Activated naive CD8-positive, alpha-beta T cell treated with anti-CD3 and anti-CD28 coated beads, Interleukin-2, amount 10 ng/mL, durations not matched to agents 7 days and 5 days (primary cell): ENCODE data around the gene RPTOR. TPM values are rescaled to one million over a fixed set of nuclear protein-coding genes. Genes with fewer than 3 reads are reported as not detected.

ENCODE experiments used
- ATAC-seq: fragments of 150-1000 bp; cut with Tn5 transposase; one replicate; pipeline ENCODE4 v1.10.0; 2021; ENCODE audit warnings: low read depth, moderate library complexity
- POLR2A ChIA-PET: fragments of 350-600 bp; sonication (Branson Sonifier 250); formaldehyde crosslinking; loops from one replicate; lab custom pipeline; 2021; ENCODE audit warnings: antibody characterized with exemption; lab: Charles Lee
- DNase-seq: peaks from one replicate; pipeline ENCODE4 v3.0.0; 2021
- H3K27ac Mint-ChIP-seq: one replicate; pipeline ENCODE4 v1.8.0; 2022; ENCODE audit warnings: mild to moderate bottlenecking, mixed read lengths
- H3K27me3 Mint-ChIP-seq: one replicate; pipeline ENCODE4 v1.8.0; 2022; ENCODE audit warnings: mild to moderate bottlenecking, moderate library complexity, mixed read lengths
- H3K36me3 Mint-ChIP-seq: one replicate; pipeline ENCODE4 v1.8.0; 2021; ENCODE audit warnings: mild to moderate bottlenecking, mixed read lengths
- H3K4me1 Mint-ChIP-seq: one replicate; pipeline ENCODE4 v1.8.0; 2021; ENCODE audit warnings: mixed read lengths
- H3K4me3 Mint-ChIP-seq: one replicate; pipeline ENCODE4 v1.8.0; 2022; ENCODE audit warnings: mild to moderate bottlenecking, moderate library complexity, mixed read lengths
- H3K9me3 Mint-ChIP-seq: one replicate; pipeline ENCODE4 v1.8.0; 2021; ENCODE audit warnings: mixed read lengths
- total RNA-seq, 2 experiments: library from RNA; stranded (reverse); gene quantifications; one replicate each; pipeline ENCODE4 v1.2.3, GENCODE V29; 2021

RPTOR gene
- total RNA-seq, 2 experiments from 2014 or later = 43.2 to 43.8 TPM

DNA sequence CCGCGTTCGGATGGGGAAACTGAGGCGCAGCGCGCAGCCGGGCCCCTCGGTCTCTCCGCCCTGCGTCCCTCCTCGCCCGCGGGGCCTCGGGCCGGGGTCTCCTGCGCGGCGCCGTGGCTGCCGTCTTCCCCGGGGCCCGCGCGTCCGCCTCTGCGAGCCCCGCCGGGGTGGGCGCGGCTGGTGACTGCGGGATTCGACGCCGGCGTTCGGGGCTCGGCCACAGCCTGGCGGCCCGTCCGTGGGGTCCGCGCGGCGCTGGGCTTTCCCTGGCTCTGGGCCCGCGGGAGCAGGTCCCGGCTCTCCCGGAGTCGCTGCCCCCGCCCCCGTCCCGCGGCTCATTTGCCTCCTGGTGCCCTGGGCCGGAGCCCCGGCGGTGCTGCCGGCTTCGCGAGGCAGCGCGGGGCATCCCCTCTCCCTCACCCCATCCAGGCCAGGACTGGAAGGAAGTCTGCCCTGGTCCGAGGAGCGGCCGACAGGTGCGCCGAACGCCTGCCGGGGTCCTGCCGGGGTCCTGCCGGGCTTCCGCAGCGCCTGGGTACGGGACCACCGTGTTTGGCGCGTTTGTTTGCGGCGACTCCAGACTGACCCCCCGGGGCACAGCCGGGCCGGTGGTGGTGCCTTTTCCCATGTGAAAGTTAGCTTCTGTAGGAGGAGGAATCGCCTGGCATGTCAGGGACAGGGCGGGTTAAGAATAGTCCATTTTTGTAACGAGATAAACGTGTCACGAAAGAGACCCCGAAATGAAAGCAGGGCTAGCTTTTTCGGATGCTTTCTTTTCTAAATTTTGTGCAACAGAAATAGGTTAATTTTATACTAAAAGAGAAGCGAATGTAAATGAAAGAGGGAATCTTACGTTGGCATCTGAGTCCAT lies 447.7 kb downstream of the RPTOR start:
- no peaks in the 10 kb centered on the region for H3K9me3 Mint-ChIP-seq
- H3K27ac Mint-ChIP-seq = peak overlapping the region; percentile 24

DNA sequence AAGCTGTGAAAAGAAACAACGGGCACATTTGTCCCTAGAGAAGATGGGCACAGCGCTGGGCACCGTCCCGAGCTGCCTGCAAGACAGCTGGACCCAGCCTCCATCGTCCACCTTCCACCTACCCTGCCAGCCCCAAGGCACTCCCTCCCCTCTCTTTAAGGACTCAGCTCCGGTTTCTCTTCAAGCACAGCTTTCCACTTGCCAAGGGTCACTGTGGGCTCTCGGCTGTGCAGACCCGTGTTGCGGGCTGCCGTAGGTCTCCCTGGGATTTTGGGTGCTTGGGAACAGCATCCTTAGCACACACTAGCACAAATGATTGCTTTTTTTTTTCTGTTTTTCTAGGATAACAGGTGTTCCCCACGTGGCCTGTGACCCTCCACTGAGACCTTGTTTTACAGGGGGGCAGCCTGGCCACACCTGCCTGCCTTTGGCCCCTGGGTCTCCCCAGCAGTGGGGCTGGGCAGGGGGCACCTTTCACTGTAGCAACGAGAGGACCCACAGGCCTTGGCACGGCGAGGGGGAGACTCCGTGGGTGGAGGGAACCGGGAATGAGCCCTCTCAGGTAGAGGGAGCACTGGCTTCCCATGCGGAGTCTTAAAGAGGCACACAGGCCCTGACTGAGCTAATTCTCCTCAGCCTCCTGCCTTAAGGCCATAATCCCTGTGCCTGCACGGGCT lies 448.4 kb downstream of the RPTOR start:
- H3K27ac Mint-ChIP-seq = peak overlapping the region; percentile 24
- H3K4me1 Mint-ChIP-seq = peaks cover 15% of the 10 kb centered on the region
- POLR2A ChIA-PET = interaction anchor here (0.7 to 2.5 kb wide), 2 partner anchors 11 to 25 kb away, joined by 4 to 8 read pairs; no protein-coding TSS in a partner anchor
- ATAC-seq (no peak), DNase-seq (no peak)
- peak overlapping the region; percentile 70 for H3K4me3 Mint-ChIP-seq
- no peaks in the 10 kb centered on the region for H3K9me3 Mint-ChIP-seq
- H3K27me3 Mint-ChIP-seq = peaks cover 3% of the 10 kb centered on the region
- H3K36me3 Mint-ChIP-seq = peaks cover 3% of the 10 kb centered on the region

More for the DNA sequence above, 447.7 kb downstream of the RPTOR start:
- POLR2A ChIA-PET = interaction anchor here (0.6 to 2.5 kb wide), 7 partner anchors 12 to 354 kb away, joined by 3 to 8 read pairs (median 3); no protein-coding TSS in a partner anchor
- Mint-ChIP-seq H3K27me3 (peaks cover 3% of the 10 kb centered on the region), H3K36me3 (peaks cover 3% of the 10 kb centered on the region), H3K4me3 (peak overlapping the region; percentile 70), H3K4me1 (peaks cover 15% of the 10 kb centered on the region)
- peak; percentile 22 for ATAC-seq
- DNase-seq = no peak

DNA sequence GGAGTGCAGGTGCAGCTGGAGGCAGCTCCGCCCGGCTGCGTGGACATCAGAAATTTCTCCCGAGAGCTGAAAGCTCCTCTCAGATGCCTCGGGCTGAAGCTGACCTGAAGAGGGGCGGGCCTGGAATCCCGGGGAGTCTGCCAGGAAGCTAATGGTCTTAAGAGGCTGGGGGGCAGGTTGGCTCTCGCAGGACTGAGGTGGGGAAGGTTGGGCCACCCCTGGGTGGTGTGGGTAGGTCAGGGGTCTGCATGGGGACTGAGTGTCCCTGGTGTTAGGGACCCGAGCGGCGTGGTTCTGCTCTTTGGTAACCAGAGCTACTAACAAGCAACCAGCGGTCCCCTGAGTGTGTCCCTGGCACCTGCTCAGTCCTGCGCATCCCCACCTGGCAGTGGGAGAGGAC lies 450.5 kb downstream of the RPTOR start:
- H3K4me3 Mint-ChIP-seq = no peak overlapping the region
- H3K4me1 Mint-ChIP-seq = peaks cover 12% of the 10 kb centered on the region
- DNase-seq (no peak), ATAC-seq (no peak)
- POLR2A ChIA-PET = no interaction called here
- H3K36me3 Mint-ChIP-seq = peaks cover 3% of the 10 kb centered on the region
- no peaks in the 10 kb centered on the region for H3K27me3 Mint-ChIP-seq
- no peak overlapping the region for H3K27ac Mint-ChIP-seq
- H3K9me3 Mint-ChIP-seq = no peaks in the 10 kb centered on the region

GRCh38 chr17:80996422-80997305 lies 452.0 kb downstream of the RPTOR start:
- peaks cover 12% of the 10 kb centered on the region for H3K4me1 Mint-ChIP-seq
- POLR2A ChIA-PET = no interaction called here

GRCh38 chr17:80997424-80998117 lies 452.9 kb downstream of the RPTOR start:
- H3K36me3 Mint-ChIP-seq = peaks cover 6% of the 10 kb centered on the region
- H3K9me3 Mint-ChIP-seq = no peaks in the 10 kb centered on the region
- no peak overlapping the region for H3K4me3 Mint-ChIP-seq
- DNase-seq = no peak
- POLR2A ChIA-PET = no interaction called here
- H3K27ac Mint-ChIP-seq = no peak overlapping the region
- H3K27me3 Mint-ChIP-seq = peaks cover 5% of the 10 kb centered on the region
- H3K4me1 Mint-ChIP-seq = peaks cover 15% of the 10 kb centered on the region
- no peak for ATAC-seq

More at GRCh38 chr17:80996422-80997305, 452.0 kb downstream of the RPTOR start:
- no peak overlapping the region for H3K27ac Mint-ChIP-seq
- H3K27me3 Mint-ChIP-seq = no peaks in the 10 kb centered on the region
- no peaks in the 10 kb centered on the region for H3K9me3 Mint-ChIP-seq
- ATAC-seq (no peak), DNase-seq (no peak)
- no peak overlapping the region for H3K4me3 Mint-ChIP-seq
- H3K36me3 Mint-ChIP-seq = peaks cover 6% of the 10 kb centered on the region

GRCh38 chr17:80998118-80998747 lies 453.6 kb downstream of the RPTOR start:
- Mint-ChIP-seq H3K4me1 (peaks cover 9% of the 10 kb centered on the region), H3K27ac (no peak overlapping the region), H3K4me3 (no peak overlapping the region), H3K36me3 (peaks cover 6% of the 10 kb centered on the region), H3K9me3 (no peaks in the 10 kb centered on the region), H3K27me3 (peaks cover 11% of the 10 kb centered on the region)
- ATAC-seq = no peak
- POLR2A ChIA-PET = no interaction called here
- DNase-seq = no peak

GRCh38 chr17:80998748-80999535 lies 454.3 kb downstream of the RPTOR start:
- H3K9me3 Mint-ChIP-seq = no peaks in the 10 kb centered on the region
- H3K4me3 Mint-ChIP-seq = no peak overlapping the region
- peak overlapping the region; percentile 3 for H3K27ac Mint-ChIP-seq
- ATAC-seq (no peak), DNase-seq (no peak)
- H3K27me3 Mint-ChIP-seq = peaks cover 16% of the 10 kb centered on the region
- H3K4me1 Mint-ChIP-seq = peaks cover 11% of the 10 kb centered on the region
- H3K36me3 Mint-ChIP-seq = peaks cover 6% of the 10 kb centered on the region
- POLR2A ChIA-PET = no interaction called here

- H3K27me3 Mint-ChIP-seq = peaks cover 19% of the 10 kb centered on the region
- no peak overlapping the region for H3K4me3 Mint-ChIP-seq
- no peak for ATAC-seq
- H3K4me1 Mint-ChIP-seq = peaks cover 14% of the 10 kb centered on the region
- H3K9me3 Mint-ChIP-seq = no peaks in the 10 kb centered on the region
- POLR2A ChIA-PET = no interaction called here
- no peak for DNase-seq
- H3K36me3 Mint-ChIP-seq = peaks cover 8% of the 10 kb centered on the region
- H3K27ac Mint-ChIP-seq = no peak overlapping the region
Observed at GRCh38 chr17:80999536-81000333, 455.1 kb downstream of the RPTOR start.

DNA sequence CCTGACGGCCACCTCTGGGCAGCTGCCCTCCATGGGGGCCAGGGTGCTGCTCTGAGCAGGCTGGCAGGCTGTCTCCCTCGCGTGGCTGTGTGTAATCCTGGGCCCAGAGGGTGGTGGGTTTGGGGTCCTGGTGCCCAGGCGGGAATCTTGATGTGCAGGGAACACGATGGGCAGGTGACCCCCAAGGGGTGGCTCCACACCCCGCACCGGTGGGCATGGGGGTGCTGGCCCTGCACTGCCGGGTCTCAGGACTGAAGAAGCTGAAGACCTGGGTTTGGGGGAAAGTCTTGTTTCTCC lies 455.6 kb downstream of the RPTOR start:
- no peak overlapping the region for H3K27ac Mint-ChIP-seq
- H3K9me3 Mint-ChIP-seq = no peaks in the 10 kb centered on the region
- ATAC-seq = no peak
- DNase-seq = no peak
- POLR2A ChIA-PET = no interaction called here
- no peak overlapping the region for H3K4me3 Mint-ChIP-seq
- H3K36me3 Mint-ChIP-seq = peaks cover 10% of the 10 kb centered on the region
- peaks cover 16% of the 10 kb centered on the region for H3K4me1 Mint-ChIP-seq
- peaks cover 23% of the 10 kb centered on the region for H3K27me3 Mint-ChIP-seq

DNA sequence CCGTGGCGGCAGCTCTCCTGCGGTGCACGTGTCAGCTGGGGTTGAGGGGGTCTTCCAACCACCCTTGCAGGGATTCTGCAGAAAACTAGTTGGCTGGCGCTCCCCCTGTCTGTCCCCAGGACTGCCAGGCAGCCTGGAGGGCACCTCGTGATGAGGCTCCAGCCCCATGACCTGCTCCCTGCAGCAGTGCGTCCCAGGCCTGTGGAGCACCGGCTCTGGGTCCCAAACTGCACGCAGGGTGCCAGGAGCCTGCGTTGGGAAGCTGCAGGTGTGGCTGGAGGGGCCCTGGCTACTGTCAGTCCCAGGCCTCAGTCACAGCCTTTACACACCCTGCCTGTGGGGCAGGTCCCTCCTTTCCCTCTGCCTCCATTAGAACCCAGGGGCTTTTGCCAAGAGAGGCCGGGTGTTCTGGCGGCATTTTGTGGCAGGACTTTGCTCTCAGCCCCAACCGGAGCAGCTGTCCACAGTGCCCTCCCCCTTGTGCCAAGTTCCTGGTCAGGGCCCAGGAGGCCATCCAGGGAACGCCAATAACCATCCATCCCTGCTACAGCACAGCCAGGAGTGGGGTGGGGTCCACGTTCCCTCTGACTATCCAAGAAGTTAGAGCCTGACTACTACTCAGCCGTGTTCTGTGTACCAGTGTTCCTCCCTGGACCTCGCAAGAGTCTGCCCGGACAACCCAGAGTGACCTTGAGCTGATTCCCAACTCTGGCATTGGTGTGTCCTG lies 456.2 kb downstream of the RPTOR start:
- peaks cover 28% of the 10 kb centered on the region for H3K27me3 Mint-ChIP-seq
- DNase-seq = no peak
- no peaks in the 10 kb centered on the region for H3K9me3 Mint-ChIP-seq
- POLR2A ChIA-PET = interaction anchor here (0.9 to 1.4 kb wide), 2 partner anchors 12 to 17 kb away, joined by 3 to 5 read pairs; no protein-coding TSS in a partner anchor
- H3K27ac Mint-ChIP-seq = no peak overlapping the region
- H3K36me3 Mint-ChIP-seq = peaks cover 6% of the 10 kb centered on the region
- H3K4me1 Mint-ChIP-seq = peaks cover 14% of the 10 kb centered on the region
- ATAC-seq = no peak
- H3K4me3 Mint-ChIP-seq = no peak overlapping the region

- Mint-ChIP-seq H3K27ac (no peak overlapping the region), H3K36me3 (peaks cover 6% of the 10 kb centered on the region), H3K27me3 (peaks cover 39% of the 10 kb centered on the region), H3K4me3 (no peak overlapping the region), H3K4me1 (peaks cover 14% of the 10 kb centered on the region), H3K9me3 (no peaks in the 10 kb centered on the region)
- POLR2A ChIA-PET = interaction anchor here (1.4 kb wide), 1 partner anchor 16 kb away, joined by 5 read pairs; no protein-coding TSS in a partner anchor
- no peak for ATAC-seq
- DNase-seq = no peak
Observed at GRCh38 chr17:81002013-81002384, 457.4 kb downstream of the RPTOR start.
